Bronchial epithelial cell (primary cell): Measurements from ENCODE around the gene OR7D2. TPM values are rescaled to one million over a fixed set of nuclear protein-coding genes. Genes with fewer than 3 reads are reported as not detected.

Experiments
- DNase-seq: peaks from one replicate; pipeline ENCODE4 v3.0.0-alpha.2; 2010; ENCODE audit warnings: low read depth
- FAIRE-seq: peaks from 2 replicates; lab custom pipeline; 2011; peaks lifted over from hg19 to GRCh38; lab: Jason Lieb, UNC
- H3K27me3 ChIP-seq: 2 replicates; pipeline ENCODE4 v1.5.1; 2011; ENCODE audit warnings: low read length; ENCODE audit not compliant: control insufficient read depth, insufficient read depth
- H3K36me3 ChIP-seq: 2 replicates; pipeline ENCODE4 v1.5.1; 2011; ENCODE audit warnings: low read length; ENCODE audit not compliant: control insufficient read depth, insufficient read depth
- H3K4me3 ChIP-seq: 2 replicates; pipeline ENCODE4 v1.5.1; 2011; ENCODE audit warnings: mild to moderate bottlenecking, low read depth, low read length, control low read depth
- total RNA-seq: library from RNA; depleted of rRNA; stranded (reverse); fragments of >200 nt; gene quantifications from 2 replicates; pipeline ENCODE4 v1.2.1, GENCODE V29; 2014
- TF ChIP-seq, protein P1 (sequence below): IDR thresholded peaks from 2 replicates; pipeline ENCODE4 v1.5.1; 2011; ENCODE audit warnings: mild to moderate bottlenecking, moderate library complexity, low read length, control low read depth, inconsistent platforms; ENCODE audit not compliant: insufficient read depth, severe bottlenecking

The OR7D2 gene
- not detected in 2 replicates for total RNA-seq

DNA sequence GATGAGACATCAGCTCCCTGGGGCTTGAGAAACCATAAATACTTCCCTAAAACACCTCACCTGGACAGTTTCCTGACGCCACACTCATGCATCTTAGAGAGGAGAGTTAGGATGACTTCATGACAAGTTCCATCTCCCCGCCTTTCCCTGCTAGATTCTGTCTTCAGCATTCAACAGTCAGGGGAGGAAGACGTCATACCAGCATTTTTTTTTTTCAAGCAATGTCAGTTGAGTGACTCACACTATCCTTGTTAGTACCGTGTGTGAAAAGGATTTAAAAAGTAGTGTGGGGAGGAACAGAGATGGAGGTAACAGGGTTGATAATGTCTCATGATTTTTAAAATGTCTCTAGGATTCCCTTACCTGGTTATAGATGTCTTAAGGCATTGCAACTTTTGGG lies at the start of gene OR7D2:
Gene OR7D2 (plus strand): TSS at position 79 of the 400 bp plus-strand sequence. CDS start 6,803 bp downstream, outside the sequence.
- TF ChIP-seq, protein P1, sequence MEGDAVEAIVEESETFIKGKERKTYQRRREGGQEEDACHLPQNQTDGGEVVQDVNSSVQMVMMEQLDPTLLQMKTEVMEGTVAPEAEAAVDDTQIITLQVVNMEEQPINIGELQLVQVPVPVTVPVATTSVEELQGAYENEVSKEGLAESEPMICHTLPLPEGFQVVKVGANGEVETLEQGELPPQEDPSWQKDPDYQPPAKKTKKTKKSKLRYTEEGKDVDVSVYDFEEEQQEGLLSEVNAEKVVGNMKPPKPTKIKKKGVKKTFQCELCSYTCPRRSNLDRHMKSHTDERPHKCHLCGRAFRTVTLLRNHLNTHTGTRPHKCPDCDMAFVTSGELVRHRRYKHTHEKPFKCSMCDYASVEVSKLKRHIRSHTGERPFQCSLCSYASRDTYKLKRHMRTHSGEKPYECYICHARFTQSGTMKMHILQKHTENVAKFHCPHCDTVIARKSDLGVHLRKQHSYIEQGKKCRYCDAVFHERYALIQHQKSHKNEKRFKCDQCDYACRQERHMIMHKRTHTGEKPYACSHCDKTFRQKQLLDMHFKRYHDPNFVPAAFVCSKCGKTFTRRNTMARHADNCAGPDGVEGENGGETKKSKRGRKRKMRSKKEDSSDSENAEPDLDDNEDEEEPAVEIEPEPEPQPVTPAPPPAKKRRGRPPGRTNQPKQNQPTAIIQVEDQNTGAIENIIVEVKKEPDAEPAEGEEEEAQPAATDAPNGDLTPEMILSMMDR: no peak
- no peak for FAIRE-seq

DNA sequence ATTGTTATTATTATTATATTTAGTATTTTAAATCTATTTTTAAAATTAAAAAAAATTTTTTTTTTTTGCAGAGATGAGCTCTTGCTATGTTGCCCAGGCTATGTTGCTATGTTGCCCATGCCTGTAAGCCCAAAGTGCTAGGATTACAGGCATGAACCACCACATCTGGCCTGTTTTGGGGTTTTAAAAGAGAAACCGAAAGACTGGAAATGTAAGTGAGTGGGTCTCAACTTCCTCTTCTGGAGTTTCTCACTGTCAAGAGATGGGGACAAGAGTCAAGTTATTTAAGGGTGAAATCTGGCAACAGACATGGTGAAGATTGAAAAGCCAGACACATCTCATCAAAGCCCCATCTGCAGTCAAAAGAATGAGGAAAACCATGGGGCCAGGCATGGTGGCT lies 47.8 kb upstream of the OR7D2 start:
- DNase-seq: no peak
- no peak overlapping the region for H3K4me3 ChIP-seq
- TF ChIP-seq, protein P1: no peak
- FAIRE-seq: no peak
- H3K36me3 ChIP-seq: no peaks in the 10 kb centered on the region
- no peaks in the 10 kb centered on the region for H3K27me3 ChIP-seq

More for the DNA sequence above, at the start of gene OR7D2:
- Histone ChIP-seq H3K27me3 (no peaks in the 10 kb centered on the region), H3K4me3 (no peak within 1 kb of the TSS), H3K36me3 (no peaks in the 10 kb centered on the region)
- DNase-seq: peak; percentile 12

DNA sequence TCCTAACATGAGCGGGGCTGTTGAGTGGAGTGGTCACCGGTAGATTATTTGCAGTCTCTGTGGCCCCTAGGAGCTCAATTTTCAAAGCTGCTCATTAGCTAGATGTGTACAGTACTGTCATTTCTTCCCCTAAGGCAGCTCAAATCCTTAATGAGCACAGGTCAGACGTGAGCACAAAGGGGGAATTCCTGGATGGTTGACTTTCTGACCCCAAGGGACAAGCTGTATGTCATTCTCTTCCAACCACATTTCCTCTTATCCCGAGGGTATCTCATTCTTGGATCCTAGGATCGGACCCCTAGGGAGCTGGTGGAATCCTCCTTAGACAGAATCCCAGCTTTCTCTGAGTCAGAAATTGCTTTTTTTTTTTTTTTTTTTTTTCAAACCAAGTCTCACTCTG lies 46.4 kb upstream of the OR7D2 start:
- Histone ChIP-seq H3K36me3 (no peaks in the 10 kb centered on the region), H3K4me3 (no peak overlapping the region), H3K27me3 (no peaks in the 10 kb centered on the region)
- TF ChIP-seq, protein P1: no peak
- DNase-seq (no peak), FAIRE-seq (no peak)

DNA sequence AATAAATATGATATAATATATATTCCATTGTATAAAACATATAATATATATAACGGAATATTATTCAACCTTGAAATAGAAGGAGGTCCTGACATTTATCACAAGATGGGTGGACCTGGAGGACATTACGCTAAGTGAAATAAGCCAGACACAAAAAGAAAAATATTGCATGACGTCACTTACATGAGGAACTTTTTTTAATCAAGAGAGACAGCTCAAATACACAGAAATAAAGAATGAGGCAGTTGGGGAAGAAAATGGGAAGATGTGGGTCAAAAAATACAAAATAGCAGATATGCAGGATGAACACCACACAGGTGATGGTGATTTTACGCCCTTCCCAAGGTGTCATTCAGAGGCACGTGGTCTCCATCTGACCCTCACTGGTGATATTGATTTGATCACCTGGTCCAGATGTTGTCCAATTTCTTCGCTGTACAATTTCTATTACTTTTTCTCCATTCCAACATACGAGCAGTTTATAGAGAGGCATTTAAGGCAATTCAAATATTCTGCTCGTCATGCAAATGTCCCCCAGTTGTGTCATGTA lies 39.1 kb upstream of the OR7D2 start:
- no peak for DNase-seq
- peak overlapping the region; percentile 81 for H3K4me3 ChIP-seq
- no peaks in the 10 kb centered on the region for H3K27me3 ChIP-seq
- H3K36me3 ChIP-seq: no peaks in the 10 kb centered on the region
- FAIRE-seq: no peak
- TF ChIP-seq, protein P1: no peak

DNA sequence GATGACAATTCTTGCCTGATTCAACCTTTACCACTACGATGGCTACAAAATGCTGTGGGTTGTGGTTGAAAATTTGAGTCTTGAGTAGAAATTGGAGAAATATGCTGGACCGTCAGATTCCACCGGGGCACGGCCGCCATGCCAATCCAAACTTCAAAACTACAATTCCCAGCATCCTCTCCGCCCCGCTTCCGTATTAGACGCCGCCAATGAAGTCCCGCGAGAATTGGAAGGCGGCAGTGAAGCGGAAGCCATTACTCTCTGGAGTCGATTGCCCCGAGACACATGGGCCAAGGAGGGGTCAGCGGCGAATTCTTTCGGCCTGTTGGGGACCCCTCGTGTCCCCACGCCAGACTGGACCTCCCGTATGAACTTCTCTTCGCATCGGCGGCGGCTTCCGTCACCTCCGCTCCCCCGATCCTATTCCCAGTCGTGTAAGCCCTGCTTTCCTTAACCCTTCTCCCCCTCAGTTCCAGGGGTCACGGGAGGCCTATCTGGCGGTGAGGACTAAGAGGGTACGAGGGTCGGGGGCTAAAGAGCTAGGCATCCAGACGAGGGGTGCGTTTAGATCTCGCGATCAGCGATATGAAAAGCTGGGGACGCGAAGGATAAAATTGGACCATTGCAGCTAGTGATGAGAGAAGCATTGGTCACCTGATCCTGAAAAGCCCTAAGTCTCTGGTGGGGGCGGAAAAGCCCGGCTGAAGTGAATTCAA lies 38.5 kb upstream of the OR7D2 start, which contains the start of gene ZNF317:
Gene ZNF317 (plus strand): TSS at position 239 of the 716 bp plus-strand sequence. CDS start 15,620 bp downstream, outside the sequence.
- DNase-seq (peak; percentile 84), FAIRE-seq (no peak)
- H3K27me3 ChIP-seq: no peaks in the 10 kb centered on the region
- TF ChIP-seq, protein P1: no peak
- peak within 1 kb of the TSS; percentile 81 for H3K4me3 ChIP-seq
- H3K36me3 ChIP-seq: peaks cover 2% of the 10 kb centered on the region

DNA sequence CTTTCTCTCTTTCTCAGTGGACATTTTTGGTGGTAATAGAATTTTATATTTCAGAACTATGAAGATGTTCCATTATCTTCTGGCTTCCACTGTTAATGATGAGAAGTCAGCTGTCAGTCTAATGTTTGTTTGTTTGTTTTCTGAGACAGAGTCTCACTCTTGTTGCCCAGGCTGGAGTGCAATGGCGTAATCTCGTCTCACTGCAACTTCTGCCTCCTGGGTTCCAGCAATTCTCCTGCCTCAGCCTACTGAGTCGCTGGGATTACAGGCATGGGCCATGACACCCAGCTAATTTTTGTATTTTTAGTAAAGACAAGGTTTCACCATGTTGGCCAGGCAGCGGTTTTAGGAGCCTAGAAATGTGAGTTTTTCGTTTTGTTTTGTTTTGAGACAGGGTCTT lies 33.9 kb upstream of the OR7D2 start:
- peaks cover 3% of the 10 kb centered on the region for H3K36me3 ChIP-seq
- TF ChIP-seq, protein P1: no peak
- FAIRE-seq: no peak
- no peaks in the 10 kb centered on the region for H3K27me3 ChIP-seq
- no peak for DNase-seq
- H3K4me3 ChIP-seq: no peak overlapping the region
